Muscle layer of colon (tissue), 2 donors: ENCODE data around the gene PIAS3.
A peak's percentile ranks its signal among the peaks of the same experiment; 100 is the strongest.
"Not testable (repeated sequence)": the region's sequence is repeated elsewhere in the genome, so short reads cannot be mapped to it uniquely, and the experiment has no call there.

ENCODE experiments used
- H3K27ac ChIP-seq: one replicate; pipeline ENCODE4 v1.7.0; 2013; ENCODE audit warnings: low read depth, mild to moderate bottlenecking, low read length, moderate library complexity
- H3K27me3 ChIP-seq, 2 donors: one replicate each; pipeline ENCODE4 v1.7.0; 2013; ENCODE audit warnings: low read length in 2 of 2, mild to moderate bottlenecking in 2 of 2; ENCODE audit not compliant: insufficient read depth in 2 of 2, control insufficient read depth in 1 of 2
- H3K36me3 ChIP-seq: one replicate; pipeline ENCODE4 v1.7.0; 2013; ENCODE audit warnings: mild to moderate bottlenecking, low read length; ENCODE audit not compliant: insufficient read depth
- H3K4me1 ChIP-seq: one replicate; pipeline ENCODE4 v1.7.0; 2013; ENCODE audit warnings: mild to moderate bottlenecking, low read length; ENCODE audit not compliant: insufficient read depth
- H3K4me3 ChIP-seq, 2 donors: one replicate each; pipeline ENCODE4 v1.7.0; 2013; ENCODE audit warnings: low read length in 2 of 2, low read depth in 1 of 2, mild to moderate bottlenecking in 1 of 2, moderate library complexity in 1 of 2
- H3K9ac ChIP-seq: one replicate; pipeline ENCODE4 v1.7.0; 2013; ENCODE audit warnings: low read length
- H3K9me3 ChIP-seq: one replicate; pipeline ENCODE4 v1.7.0; 2013; ENCODE audit warnings: mild to moderate bottlenecking, low read length
- donor health status: abdominal sarcoma.
- donor health status: Adenocarcinoma of cecum.

Gene PIAS3

GRCh38 chr1:145845514-145846161 is 13.2 kb downstream of the PIAS3 start, which contains the start of gene NUDT17:
Gene NUDT17 (plus strand): TSS chr1:145845630. CDS start chr1:145845641, 11 bp downstream.
- Histone ChIP-seq H3K9me3 (no peaks in the 10 kb centered on the region), H3K9ac (peak within 1 kb of the TSS; percentile 55), H3K27ac (peak within 1 kb of the TSS; percentile 92), H3K4me3 (peak within 1 kb of the TSS; percentile 62 to 73), H3K36me3 (peaks cover 43% of the 10 kb centered on the region), H3K4me1 (peaks cover 10% of the 10 kb centered on the region), H3K27me3 (no peaks in the 10 kb centered on the region)

GRCh38 chr1:145845144-145845513 is 13.8 kb downstream of the PIAS3 start:
- Histone ChIP-seq H3K27me3 (no peaks in the 10 kb centered on the region), H3K4me1 (peaks cover 10% of the 10 kb centered on the region), H3K9ac (peak overlapping the region; percentile 55), H3K4me3 (peak overlapping the region; percentile 62 to 73), H3K9me3 (no peaks in the 10 kb centered on the region), H3K27ac (peak overlapping the region; percentile 92), H3K36me3 (peaks cover 40% of the 10 kb centered on the region)

- Histone ChIP-seq H3K27me3 (no peaks in the 10 kb centered on the region), H3K36me3 (peaks cover 41% of the 10 kb centered on the region), H3K9me3 (no peaks in the 10 kb centered on the region), H3K9ac (no peak overlapping the region), H3K27ac (no peak overlapping the region), H3K4me3 (no peak overlapping the region), H3K4me1 (peaks cover 10% of the 10 kb centered on the region)
These were observed 15.8 kb downstream of the PIAS3 start for GRCh38 chr1:145843031-145843430.

- Histone ChIP-seq H3K9me3 (no peaks in the 10 kb centered on the region), H3K4me1 (no peaks in the 10 kb centered on the region), H3K27ac (no peak overlapping the region), H3K27me3 (no peaks in the 10 kb centered on the region), H3K9ac (no peak overlapping the region), H3K36me3 (peaks cover 68% of the 10 kb centered on the region), H3K4me3 (no peak overlapping the region)
These were observed 21.2 kb downstream of the PIAS3 start for GRCh38 chr1:145837656-145838055.

GRCh38 chr1:145830810-145831209 is 28.1 kb downstream of the PIAS3 start:
- H3K9ac ChIP-seq, H3K4me1 ChIP-seq, H3K9me3 ChIP-seq, H3K27me3 ChIP-seq, H3K27ac ChIP-seq, H3K4me3 ChIP-seq: not testable (repeated sequence)
- H3K36me3 ChIP-seq, result peaks cover 74% of the 10 kb centered on the region

GRCh38 chr1:145828367-145829026 is 30.4 kb downstream of the PIAS3 start:
- Histone ChIP-seq H3K27me3 (no peaks in the 10 kb centered on the region), H3K4me1 (peaks cover 13% of the 10 kb centered on the region), H3K36me3 (peaks cover 66% of the 10 kb centered on the region), H3K4me3 (no peak overlapping the region), H3K9me3 (no peaks in the 10 kb centered on the region), H3K9ac (no peak overlapping the region), H3K27ac (no peak overlapping the region)

GRCh38 chr1:145827966-145828365 is 30.9 kb downstream of the PIAS3 start:
- Histone ChIP-seq H3K4me3 (no peak overlapping the region), H3K4me1 (peaks cover 13% of the 10 kb centered on the region), H3K9me3 (no peaks in the 10 kb centered on the region), H3K36me3 (peaks cover 61% of the 10 kb centered on the region), H3K9ac (no peak overlapping the region), H3K27me3 (no peaks in the 10 kb centered on the region), H3K27ac (no peak overlapping the region)

- Histone ChIP-seq H3K36me3 (peaks cover 45% of the 10 kb centered on the region), H3K9me3 (no peaks in the 10 kb centered on the region), H3K4me1 (peaks cover 13% of the 10 kb centered on the region), H3K4me3 (no peak overlapping the region), H3K27me3 (no peaks in the 10 kb centered on the region), H3K27ac (no peak overlapping the region), H3K9ac (no peak overlapping the region)
These were observed 32.9 kb downstream of the PIAS3 start for GRCh38 chr1:145826030-145826429.

- H3K4me3 ChIP-seq, result peak overlapping the region; percentile 89 to 98
- H3K9ac ChIP-seq, result peak overlapping the region; percentile 77
These were observed 34.4 kb downstream of the PIAS3 start for GRCh38 chr1:145824499-145824842.

GRCh38 chr1:145823565-145824498 is 35.0 kb downstream of the PIAS3 start, which contains the start of the genes POLR3C and RNF115:
Gene POLR3C (plus strand): TSS chr1:145824200. CDS start chr1:145825777, 1,577 bp downstream.
Gene RNF115 (minus strand): TSS chr1:145824095. CDS start chr1:145823873, 222 bp downstream.
- Histone ChIP-seq H3K27me3 (no peaks in the 10 kb centered on the region), H3K9ac (peak within 1 kb of the TSS; percentile 77), H3K36me3 (peaks cover 24% of the 10 kb centered on the region), H3K4me1 (peaks cover 13% of the 10 kb centered on the region), H3K9me3 (no peaks in the 10 kb centered on the region), H3K4me3 (peak within 1 kb of the TSS; percentile 89 to 98), H3K27ac (peak within 1 kb of the TSS; percentile 92)

More at GRCh38 chr1:145824499-145824842, 34.4 kb downstream of the PIAS3 start:
- Histone ChIP-seq H3K27ac (peak overlapping the region; percentile 92), H3K4me1 (peaks cover 13% of the 10 kb centered on the region), H3K27me3 (no peaks in the 10 kb centered on the region), H3K36me3 (peaks cover 30% of the 10 kb centered on the region), H3K9me3 (no peaks in the 10 kb centered on the region)

GRCh38 chr1:145822779-145823331 is 36.0 kb downstream of the PIAS3 start:
- H3K9ac ChIP-seq, H3K27ac ChIP-seq, H3K27me3 ChIP-seq, H3K4me3 ChIP-seq, H3K9me3 ChIP-seq: not testable (repeated sequence)
- peaks cover 13% of the 10 kb centered on the region for H3K4me1 ChIP-seq
- peaks cover 14% of the 10 kb centered on the region for H3K36me3 ChIP-seq
